Endothelial cell (in vitro differentiated cells): ENCODE results near the gene BCL2. TPM values are rescaled to one million over a fixed set of nuclear protein-coding genes. Genes with fewer than 3 reads are reported as not detected.

Experiments
- DNase-seq: peaks from one replicate; pipeline ENCODE4 v3.0.0; 2021; ENCODE audit warnings: low spot score
- H3K27ac Mint-ChIP-seq: one replicate; pipeline ENCODE4 v1.8.0; 2021; ENCODE audit warnings: mixed read lengths, inconsistent platforms; ENCODE audit not compliant: unreplicated experiment
- H3K27me3 Mint-ChIP-seq: one replicate; pipeline ENCODE4 v1.8.0; 2021; ENCODE audit warnings: mild to moderate bottlenecking, moderate library complexity, mixed read lengths, inconsistent platforms; ENCODE audit not compliant: unreplicated experiment
- H3K36me3 Mint-ChIP-seq: one replicate; pipeline ENCODE4 v1.8.0; 2021; ENCODE audit warnings: mild to moderate bottlenecking, low read depth, mixed read lengths, inconsistent platforms; ENCODE audit not compliant: unreplicated experiment
- H3K4me1 Mint-ChIP-seq: one replicate; pipeline ENCODE4 v1.8.0; 2021; ENCODE audit warnings: mild to moderate bottlenecking, mixed read lengths, inconsistent platforms; ENCODE audit not compliant: unreplicated experiment
- H3K4me3 Mint-ChIP-seq: one replicate; pipeline ENCODE4 v1.8.0; 2021; ENCODE audit warnings: mild to moderate bottlenecking, mixed read lengths, inconsistent platforms; ENCODE audit not compliant: unreplicated experiment
- H3K9me3 Mint-ChIP-seq: one replicate; pipeline ENCODE4 v1.8.0; 2021; ENCODE audit warnings: mixed read lengths, inconsistent platforms; ENCODE audit not compliant: unreplicated experiment
- total RNA-seq: library from RNA; stranded (reverse); fragmentation: NEBNext Ultra II Directional; extraction: Animal tissue kit (Norgen Biotek cat#: 25700); gene quantifications from one replicate; pipeline ENCODE4 v1.2.1, GENCODE V29; 2021; ENCODE audit not compliant: unreplicated experiment
- TF ChIP-seq, protein P1 (sequence below): fragments of 200-600 bp; sonication (generic); IDR thresholded peaks from one replicate; pipeline ENCODE4 v1.5.0; 2021; ENCODE audit warnings: antibody characterized with exemption; ENCODE audit not compliant: unreplicated experiment

The BCL2 gene
- total RNA-seq, 1 donor from 2014 or later: 9.2 TPM

DNA sequence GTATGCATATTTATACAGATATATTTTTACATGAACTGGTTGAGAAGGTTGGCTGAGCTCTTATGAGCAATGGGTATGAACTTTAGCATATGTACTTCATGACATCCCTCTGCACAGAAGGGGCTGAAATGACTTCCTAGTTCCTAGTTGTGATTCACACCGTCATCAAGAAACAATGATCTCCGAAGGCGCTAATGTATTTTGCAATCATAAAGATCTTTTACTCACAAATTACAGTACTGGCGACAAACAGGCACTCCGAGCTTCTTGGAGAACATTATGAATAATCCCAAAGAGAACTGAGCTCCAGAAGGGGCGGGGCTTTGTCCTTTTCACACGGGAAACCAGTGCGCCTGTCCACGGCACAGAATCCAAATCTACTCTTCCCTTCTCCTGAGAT lies 18.1 kb downstream of the BCL2 start:
- H3K4me3 Mint-ChIP-seq: no peak overlapping the region
- no peak overlapping the region for H3K27ac Mint-ChIP-seq
- DNase-seq: no peak

DNA sequence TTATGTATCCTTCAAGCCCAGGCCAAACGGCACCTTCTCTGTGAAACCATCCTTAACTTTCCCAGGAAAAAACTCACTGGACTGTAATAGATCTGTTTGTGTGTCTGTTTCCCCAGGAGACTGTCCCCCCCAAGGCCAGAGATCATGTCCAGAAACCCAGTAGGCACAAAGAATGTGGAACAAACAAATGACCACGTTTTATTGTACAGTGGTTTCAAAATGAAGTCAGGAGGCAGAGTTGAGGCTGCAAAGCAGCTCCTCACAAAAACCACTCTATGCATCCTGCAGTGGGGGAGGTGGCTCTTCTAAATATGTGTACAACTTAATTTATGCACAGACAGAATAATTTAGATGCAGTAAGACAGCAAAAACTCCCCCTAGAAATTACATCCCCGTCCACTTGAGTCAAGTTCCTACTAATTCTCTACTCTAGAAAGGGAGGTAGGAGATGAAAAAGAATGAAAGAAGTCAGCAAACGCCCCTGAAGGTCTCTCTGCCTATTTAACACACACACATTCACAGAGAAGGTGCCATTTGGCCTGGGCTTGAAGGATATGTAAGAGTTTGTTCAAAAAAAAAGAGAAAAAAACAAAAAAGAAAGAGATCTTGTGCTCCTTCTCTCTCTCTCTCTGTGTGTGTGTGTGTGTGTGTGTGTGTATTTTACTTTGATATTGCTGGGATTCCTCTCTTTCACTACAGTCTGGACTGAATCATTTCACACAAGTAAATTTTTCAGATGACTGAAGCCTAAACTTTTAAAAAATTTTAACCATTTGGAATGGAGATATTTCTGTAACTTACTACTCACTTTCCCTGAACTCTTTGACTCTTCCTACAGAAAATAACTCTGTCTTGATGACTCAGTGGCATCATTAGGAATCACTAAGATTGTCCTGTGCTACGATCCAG lies 19.5 kb downstream of the BCL2 start:
- Mint-ChIP-seq H3K4me1 (peaks cover 15% of the 10 kb centered on the region), H3K36me3 (peaks cover 3% of the 10 kb centered on the region), H3K4me3 (no peak overlapping the region), H3K9me3 (no peaks in the 10 kb centered on the region), H3K27me3 (peaks cover 6% of the 10 kb centered on the region), H3K27ac (no peak overlapping the region)
- TF ChIP-seq, protein P1, sequence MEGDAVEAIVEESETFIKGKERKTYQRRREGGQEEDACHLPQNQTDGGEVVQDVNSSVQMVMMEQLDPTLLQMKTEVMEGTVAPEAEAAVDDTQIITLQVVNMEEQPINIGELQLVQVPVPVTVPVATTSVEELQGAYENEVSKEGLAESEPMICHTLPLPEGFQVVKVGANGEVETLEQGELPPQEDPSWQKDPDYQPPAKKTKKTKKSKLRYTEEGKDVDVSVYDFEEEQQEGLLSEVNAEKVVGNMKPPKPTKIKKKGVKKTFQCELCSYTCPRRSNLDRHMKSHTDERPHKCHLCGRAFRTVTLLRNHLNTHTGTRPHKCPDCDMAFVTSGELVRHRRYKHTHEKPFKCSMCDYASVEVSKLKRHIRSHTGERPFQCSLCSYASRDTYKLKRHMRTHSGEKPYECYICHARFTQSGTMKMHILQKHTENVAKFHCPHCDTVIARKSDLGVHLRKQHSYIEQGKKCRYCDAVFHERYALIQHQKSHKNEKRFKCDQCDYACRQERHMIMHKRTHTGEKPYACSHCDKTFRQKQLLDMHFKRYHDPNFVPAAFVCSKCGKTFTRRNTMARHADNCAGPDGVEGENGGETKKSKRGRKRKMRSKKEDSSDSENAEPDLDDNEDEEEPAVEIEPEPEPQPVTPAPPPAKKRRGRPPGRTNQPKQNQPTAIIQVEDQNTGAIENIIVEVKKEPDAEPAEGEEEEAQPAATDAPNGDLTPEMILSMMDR: no peak
- DNase-seq: no peak

More for the DNA sequence above, 18.1 kb downstream of the BCL2 start:
- H3K9me3 Mint-ChIP-seq: no peaks in the 10 kb centered on the region
- TF ChIP-seq, protein P1: no peak
- peaks cover 3% of the 10 kb centered on the region for H3K27me3 Mint-ChIP-seq
- H3K4me1 Mint-ChIP-seq: peaks cover 15% of the 10 kb centered on the region
- peaks cover 3% of the 10 kb centered on the region for H3K36me3 Mint-ChIP-seq

DNA sequence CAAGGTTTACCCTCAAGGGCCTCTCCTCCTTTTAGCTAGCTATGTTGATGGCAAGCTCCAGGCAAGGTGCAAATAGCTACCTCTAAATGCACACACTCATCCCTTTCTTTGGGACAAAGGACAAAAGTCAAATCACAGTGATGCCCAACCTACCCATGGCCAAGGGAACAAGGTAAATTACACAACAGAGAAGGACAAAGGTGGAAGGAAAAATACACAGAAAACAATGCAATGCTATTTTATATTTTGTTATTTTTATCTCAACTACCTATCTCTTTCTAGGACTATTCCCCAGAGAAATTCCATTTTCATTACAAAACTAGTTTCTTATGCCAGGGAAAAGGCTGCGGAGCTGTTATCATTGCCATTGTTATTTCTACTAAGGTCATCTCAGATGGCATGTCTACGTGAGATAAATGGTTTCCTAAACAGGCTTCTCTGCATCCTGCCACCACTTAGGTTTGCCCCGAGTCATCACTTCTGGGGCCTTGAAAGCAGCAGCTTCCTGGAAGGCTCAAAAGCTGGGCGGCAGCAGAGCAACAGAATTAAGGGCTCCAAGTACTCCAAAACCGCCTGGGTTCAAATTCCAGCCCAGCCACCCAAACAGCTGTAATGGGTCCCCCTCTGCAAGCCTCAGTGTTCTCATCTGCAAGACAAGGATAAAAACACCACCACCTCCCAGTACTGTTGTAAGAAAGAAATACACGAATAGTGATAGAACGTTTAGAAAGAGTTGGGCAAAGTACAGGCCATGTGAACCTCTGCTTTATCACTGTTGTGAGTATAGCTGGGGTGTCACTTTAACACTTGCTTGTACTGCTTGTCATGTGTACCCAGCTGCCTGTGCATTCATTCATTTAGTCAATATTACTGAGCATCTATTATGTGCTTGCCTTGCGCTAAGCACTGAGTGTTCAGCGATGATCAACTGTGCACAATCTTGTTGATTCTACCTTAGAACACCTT lies 20.9 kb downstream of the BCL2 start:
- H3K36me3 Mint-ChIP-seq: peaks cover 3% of the 10 kb centered on the region
- no peak overlapping the region for H3K4me3 Mint-ChIP-seq
- H3K27me3 Mint-ChIP-seq: peaks cover 6% of the 10 kb centered on the region
- DNase-seq: no peak
- TF ChIP-seq, protein P1: no peak
- no peaks in the 10 kb centered on the region for H3K9me3 Mint-ChIP-seq
- no peak overlapping the region for H3K27ac Mint-ChIP-seq
- H3K4me1 Mint-ChIP-seq: peaks cover 15% of the 10 kb centered on the region

DNA sequence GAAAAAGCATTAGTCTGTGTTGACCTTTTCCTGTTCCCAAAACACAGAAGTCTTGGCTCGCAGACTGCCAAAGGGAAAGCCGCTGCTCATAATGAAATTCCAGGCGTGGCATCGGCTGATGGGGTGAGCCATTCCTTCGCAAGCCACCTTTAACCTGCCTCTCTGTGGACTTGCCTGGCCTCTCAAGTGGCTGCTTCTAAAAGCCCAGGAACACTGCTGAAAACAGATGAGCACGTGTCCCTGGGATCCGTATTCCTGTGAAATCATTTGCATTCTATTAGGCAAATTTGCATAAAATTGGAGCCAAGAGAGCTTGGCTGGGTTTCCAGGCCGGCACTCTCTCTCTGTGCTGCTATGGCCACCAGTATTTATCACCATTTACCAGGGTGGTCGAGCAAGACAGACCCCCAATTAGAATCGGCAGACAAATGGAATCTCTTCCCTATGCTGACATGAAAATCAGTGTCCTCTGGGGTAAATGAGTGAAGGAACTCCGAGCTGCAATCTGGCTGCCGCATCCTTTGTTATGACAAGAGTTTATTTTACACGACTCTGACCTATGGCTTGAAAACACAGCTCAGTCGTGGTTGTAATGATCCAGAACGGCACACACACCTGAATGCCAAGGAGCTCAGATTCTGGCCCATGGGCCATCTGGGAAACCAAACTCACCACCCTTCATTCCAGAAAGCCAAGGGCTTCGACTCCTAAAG lies 21.7 kb downstream of the BCL2 start:
- TF ChIP-seq, protein P1: no peak
- no peak for DNase-seq
- H3K4me1 Mint-ChIP-seq: peaks cover 15% of the 10 kb centered on the region
- H3K36me3 Mint-ChIP-seq: peaks cover 3% of the 10 kb centered on the region
- no peak overlapping the region for H3K27ac Mint-ChIP-seq
- H3K9me3 Mint-ChIP-seq: no peaks in the 10 kb centered on the region
- no peak overlapping the region for H3K4me3 Mint-ChIP-seq
- H3K27me3 Mint-ChIP-seq: peaks cover 6% of the 10 kb centered on the region
